GM19395 (cell line): ENCODE measurements around the gene S100A8.
"Not testable (repeated sequence)": the region's sequence is repeated elsewhere in the genome, so short reads cannot be mapped to it uniquely, and the experiment has no call there.

Source experiments
- ATAC-seq: cut with Tn5 transposase; IDR thresholded peaks from one replicate; pipeline ENCODE4 v1.9.1; 2021; ENCODE audit warnings: mild to moderate bottlenecking, moderate library complexity; ENCODE audit not compliant: unreplicated experiment

The S100A8 gene

DNA sequence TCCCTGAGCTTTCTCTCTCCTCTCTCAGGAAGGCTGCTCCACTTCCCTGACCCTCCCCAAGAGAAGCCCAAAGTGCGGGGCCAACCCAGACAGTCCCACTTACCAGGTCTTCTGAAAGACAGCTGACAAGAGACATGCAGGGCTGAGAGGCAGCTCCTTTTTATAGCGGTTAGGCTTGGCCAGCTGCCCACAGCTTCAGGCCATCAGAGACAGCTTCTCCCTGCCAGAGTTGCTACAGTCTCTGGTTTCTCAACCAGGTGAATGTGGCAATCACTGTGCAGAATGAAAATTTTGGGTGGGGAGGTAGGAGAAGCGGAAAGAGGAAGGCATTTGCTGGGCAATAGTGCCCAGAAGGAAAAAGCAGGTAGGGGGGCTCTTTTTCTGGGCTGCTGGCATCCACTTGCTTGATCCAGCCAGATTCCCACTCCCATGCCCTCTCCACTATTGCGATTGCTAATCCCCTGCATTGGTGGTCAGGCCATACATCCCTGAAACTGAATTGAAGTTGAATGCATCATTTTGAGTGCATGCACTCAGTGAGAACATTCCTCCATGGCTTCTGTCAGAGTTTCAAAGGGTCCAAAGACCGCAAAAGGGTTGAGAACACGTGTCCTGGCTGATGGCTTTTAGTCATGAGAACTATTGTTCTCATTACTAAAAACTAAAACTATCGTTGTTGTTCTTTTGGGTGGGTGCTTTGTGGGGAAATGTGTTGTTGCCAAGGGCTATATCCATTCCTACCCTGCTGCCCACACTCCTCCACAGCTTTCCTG lies at the start of gene S100A8:
S100A8 (minus strand) TSS at position 136 of the 773 bp plus-strand sequence. CDS start 538 bp downstream, outside the sequence.
- no peak for ATAC-seq

DNA sequence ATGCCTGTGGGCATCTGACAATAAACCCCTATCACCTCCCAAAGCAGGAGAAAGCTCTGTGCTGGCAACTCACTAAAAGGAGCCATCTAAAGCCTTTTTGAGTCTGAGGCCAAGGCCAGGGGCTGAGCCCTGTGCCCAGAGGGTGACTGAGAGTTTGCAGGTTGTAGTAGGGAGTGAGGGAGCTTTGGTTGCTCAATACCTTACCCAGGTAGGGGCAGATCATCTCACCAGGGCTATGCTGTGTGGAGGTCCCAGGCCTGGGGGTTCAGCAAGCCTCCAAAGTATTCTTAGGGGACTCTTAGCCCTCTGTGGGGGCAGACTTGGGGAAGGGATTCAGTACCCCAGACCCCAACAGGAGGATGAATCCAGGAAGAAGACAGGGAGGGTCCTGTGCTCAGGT lies 48.4 kb upstream of the S100A8 start:
- ATAC-seq = no peak

DNA sequence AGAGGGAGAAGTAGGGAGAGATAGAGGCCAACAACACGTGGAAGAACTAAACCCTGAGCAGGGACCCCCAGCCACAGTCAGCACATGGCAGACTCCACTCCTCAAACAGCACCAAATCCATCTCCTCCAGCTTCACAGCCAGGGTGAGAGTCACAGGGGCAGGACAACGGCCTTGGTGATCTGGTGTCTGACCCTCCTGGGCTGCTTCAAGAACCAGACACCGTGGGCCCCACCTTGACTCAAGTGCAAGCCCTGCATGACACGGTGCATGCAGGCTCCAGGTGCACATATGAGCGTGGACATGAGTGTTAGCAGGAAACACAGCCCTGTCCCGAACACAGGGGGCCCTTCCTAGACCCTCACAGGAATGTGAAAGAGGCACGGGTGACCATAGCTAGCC lies 47.7 kb upstream of the S100A8 start:
- ATAC-seq = no peak

DNA sequence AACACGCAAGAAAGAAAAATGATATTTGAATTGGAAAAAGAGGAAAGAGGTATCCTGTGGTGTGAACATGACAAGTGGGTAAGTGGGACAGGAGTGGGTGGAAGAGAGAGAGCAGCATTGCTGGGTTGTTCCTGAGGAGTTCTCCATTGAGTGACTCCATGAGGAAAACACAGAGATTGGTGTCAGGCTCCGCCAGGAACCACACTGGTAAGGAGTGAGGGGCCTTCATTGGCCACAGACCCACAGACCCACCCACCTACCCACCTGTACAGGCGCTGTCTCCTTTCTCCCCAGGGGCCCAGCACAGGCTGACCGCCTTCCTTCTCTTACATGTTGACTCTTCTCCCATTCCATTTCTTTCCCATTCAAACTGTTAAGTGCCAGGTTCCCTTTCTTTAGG lies 46.4 kb upstream of the S100A8 start:
- ATAC-seq = no peak

DNA sequence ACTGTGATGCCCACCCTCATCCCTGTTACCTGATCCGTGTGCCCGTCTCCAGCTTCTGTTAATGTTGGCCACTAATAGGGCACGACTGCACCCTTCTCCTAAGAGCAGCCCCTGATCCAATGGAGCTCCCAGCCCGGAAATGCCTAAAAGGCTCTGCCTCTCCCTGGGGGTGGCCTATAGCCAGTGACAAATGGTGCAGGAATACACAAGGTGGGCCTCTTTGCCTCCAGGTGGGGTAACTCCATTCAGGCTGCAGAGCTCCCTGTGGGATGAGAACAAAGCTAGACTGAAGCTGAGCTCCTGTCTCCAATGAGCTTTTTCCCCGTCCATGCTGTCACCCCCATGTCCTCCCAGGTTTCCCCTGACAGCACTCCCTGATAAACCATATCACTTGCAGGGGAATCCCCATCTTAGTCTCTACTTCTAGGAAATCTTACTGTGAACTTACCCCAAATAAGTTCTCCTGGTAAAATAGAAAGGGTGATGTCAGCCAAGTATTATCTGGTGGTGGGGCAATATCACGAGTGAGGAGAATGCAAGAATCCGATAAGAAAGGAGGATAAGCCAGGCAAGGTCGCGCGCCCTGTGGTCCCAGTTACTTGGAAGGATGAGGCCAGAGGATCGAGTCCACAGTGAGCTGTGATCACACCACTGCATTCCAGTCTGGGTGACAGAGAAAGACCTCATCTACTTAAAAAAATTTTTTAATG lies 44.0 kb upstream of the S100A8 start:
- no peak for ATAC-seq

DNA sequence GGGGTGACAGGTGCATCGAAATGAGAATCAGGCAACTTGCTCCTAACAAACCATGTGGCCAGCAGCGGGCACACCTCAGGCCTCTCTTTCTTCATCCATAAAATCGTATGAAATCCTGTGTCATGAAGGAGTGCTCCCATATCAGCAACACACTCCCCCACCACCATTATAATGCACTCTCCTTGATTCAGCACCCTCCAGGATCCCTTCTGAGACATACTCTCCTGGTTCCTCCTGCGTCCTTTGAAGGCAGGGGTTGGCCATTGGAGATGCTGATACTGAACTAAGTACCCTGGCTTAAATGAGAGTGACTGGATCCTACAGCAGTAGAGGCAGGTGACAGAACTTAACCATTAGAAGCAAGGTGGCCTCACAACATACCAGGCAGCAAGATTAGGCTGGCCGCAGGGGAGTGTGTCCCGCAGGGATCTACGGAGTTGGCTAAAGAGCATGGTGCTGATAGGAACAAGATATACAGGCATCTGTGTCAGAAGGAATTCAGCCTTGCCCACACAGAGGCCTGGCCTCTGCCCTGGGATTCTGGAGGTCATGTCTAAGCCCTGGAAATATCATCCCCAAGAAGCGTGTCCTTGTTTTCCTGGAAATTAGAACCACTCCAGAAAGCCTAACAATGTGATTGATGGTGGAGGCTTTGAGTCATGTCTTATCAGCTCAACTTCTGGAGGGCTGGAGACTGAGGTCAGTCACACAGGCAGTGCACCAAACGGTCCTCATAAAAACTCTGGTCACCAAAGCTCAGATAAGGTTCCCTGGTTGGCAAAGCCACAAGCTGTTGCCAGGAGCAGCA lies 42.2 kb upstream of the S100A8 start:
- ATAC-seq = no peak

DNA sequence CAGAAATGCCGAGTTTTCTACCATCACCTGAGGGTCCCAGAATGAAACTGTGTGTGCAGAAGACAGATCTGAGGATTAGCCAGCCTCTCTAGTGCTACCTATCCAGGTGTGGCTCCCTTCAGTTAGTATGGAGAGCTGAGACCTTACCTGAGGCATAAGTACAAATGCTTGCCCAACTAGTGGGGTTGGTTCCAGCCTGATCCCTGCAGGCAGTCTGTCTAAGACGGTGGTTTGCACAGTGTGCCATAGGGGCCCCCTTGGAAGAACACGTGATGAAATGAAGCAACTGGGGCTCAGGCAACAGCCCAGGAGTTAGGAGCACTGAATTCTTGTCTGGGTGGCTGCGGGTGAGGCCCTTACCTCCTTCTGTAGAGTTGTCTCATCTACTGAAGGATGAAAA lies 41.1 kb upstream of the S100A8 start:
- ATAC-seq = no peak

DNA sequence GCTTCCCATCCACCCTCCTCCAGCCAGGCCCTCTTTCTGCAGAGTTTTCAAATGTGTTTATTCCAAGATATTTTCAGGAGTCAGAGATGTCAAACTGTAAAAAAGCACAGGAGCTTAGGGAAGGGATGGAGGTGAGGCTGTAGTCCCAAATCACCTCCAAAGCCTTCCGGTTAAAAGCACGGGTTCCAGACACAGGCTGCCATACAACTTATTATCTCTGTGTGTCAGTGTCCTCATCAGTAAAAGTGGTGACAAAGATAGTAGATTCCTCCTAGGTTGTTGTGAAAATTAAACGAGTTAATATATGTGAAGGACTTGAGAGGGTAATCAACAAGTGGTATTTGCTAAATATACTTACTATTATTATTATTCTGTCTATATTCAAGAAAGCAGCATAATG lies 40.6 kb upstream of the S100A8 start:
- no peak for ATAC-seq

DNA sequence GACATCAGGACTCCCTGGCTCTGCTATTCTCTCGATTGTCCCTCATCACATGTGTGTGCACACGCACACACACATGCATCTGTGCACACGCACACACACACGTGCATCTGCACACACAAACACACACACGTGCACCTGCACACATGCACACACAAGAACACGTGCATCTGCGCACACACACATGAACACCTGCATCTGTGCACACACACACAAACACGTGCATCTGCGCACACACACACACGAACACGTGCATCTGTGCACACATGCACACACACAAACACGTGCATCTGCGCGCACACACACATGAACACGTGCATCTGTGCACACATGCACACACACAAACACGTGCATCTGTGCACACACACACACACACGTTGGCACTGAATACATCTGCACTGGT lies 40.1 kb upstream of the S100A8 start:
- no peak for ATAC-seq

DNA sequence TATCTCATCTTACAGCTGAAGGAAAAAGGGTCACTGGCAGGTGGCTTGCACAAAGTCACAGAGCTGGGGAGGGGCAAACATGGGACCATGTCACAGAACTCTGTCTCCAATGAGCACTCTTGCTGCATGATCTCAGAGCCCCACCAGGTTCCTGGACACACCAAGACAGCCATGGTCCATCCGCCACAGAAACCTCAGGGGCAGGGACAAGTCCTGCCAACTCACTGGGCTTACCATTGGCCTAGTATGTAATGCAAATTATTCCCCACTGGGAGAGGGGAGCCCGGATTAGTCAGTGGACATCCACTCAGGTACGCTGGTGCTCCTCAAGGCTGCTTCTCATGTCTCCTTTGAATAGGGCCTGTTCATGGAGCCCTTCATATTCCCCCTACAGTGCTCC lies 39.7 kb upstream of the S100A8 start:
- ATAC-seq = no peak

DNA sequence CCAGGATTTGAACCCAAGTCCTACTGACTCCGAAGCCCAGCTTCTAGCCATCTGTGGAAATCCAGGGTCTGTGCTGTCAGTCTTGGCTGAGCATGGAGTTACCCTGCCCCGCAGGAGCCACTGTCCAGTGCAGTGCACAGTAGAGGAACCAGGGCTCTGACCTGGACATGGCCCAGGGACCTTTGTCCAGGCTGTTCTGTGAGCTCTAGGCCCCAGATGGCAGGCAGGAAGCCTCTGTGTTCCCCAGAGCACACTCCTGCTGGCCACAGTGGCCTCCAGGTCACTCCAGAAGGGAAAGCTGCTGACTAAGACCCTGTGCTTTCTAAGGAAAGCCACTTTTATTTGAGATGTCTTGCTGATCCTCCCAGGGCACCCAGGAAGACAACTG lies 39.3 kb upstream of the S100A8 start:
- ATAC-seq = no peak

DNA sequence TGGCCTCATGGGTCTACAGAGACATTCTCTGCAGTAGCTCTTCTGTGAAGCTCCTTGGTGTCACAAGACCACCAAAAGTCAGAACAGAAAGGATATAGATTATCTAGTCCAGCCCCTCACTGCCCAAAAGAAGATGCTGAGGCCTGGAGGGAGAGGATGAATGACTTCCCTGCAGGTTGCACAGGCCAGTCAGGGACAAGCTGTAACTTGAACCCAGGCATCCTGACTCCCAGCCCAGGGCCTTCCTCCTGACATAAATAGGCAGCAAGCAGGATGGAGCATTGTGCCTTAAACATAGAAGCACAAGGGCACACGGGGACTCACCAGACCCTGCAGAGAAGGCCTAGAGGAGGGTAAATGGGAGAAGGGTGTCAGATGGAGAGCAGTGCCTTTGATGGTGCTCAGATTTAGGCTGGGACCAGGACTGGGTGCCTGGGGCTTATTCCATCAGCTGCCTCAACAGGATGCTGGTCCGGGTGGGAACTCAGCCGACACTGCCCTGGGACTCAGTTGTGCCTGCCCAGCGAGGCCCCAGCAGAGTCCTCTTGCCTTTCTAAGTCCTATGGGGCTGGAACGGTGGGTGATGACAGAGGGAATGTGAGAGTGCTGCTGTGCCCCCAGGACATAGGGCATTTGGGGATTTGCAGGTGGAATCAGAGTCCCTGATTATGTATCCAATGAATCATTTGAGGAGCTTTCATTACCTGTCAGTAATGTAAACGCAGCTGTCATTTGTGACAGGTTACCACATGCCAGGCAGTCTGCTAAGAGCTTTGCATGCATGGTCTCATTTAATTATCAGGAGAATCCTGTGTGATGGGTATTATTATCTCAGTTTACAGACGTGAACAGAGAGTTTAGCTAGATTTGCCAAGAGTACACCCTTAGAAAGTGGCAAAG lies 38.6 kb upstream of the S100A8 start:
- ATAC-seq = no peak

DNA sequence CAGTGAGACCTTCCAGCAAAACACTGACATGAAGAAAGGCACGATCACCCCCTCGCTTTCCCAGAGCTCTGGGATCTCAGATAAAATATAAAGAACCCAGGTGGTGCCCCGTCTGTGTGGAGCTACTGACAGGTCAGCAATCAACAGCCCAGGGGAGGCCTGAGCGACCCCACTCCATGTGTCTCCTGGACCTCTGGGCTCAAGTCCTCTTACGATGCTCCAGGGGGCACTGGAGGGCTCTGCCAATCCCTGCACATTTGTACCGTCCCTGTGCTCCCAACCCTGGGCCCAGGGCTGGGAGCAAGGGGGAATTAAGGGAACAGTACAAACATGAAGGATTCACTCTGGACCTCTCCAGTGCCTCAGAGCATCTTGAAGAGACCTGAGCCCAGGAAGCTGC lies 37.9 kb upstream of the S100A8 start:
- no peak for ATAC-seq

DNA sequence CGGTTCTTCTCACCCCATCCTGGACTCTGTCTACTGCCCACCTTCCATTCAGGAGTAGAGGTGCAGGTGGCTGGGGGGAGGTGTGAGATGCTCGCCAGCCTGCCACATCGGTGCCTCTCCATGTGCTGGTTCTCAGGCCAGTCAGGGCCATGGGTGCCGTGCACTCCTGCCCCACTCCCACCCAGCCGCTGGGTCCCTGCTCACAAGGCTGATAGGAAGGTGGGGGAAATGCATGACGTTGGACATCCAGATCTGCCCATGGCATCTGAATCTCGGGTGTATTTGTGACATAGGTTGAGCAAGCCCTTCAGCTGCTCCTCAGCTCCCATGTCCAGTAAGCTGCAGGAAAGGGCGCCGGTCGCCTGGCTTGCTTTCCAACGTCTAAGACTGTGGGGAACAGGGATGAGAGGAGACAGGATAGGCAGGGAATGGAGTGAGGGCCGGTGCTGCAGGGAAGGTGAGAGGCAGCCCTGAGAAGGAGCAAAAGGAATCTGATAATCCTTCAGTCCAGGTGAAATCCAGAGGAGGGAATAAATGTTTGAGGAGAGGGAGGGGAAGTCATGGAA lies 37.3 kb upstream of the S100A8 start:
- no peak for ATAC-seq

DNA sequence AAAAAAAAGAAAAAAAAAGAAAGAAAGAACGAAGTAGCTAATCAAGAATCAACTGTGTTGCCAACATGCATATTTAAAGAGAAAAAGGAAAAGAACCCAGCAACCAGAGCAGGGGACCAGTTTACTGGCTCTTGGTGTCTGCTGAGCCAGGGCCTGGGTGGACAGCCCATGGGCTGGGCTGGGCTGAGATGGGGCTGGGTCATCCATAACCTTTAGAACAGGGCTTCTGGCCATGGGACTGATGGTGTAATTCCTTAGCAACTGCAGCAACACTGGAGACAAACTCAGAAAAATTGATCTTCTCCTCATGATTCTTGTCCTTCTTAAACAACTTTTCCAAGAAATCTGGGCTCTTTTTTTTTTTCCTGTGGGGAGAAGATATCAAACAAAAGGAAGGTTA lies 35.9 kb upstream of the S100A8 start:
- ATAC-seq = no peak

DNA sequence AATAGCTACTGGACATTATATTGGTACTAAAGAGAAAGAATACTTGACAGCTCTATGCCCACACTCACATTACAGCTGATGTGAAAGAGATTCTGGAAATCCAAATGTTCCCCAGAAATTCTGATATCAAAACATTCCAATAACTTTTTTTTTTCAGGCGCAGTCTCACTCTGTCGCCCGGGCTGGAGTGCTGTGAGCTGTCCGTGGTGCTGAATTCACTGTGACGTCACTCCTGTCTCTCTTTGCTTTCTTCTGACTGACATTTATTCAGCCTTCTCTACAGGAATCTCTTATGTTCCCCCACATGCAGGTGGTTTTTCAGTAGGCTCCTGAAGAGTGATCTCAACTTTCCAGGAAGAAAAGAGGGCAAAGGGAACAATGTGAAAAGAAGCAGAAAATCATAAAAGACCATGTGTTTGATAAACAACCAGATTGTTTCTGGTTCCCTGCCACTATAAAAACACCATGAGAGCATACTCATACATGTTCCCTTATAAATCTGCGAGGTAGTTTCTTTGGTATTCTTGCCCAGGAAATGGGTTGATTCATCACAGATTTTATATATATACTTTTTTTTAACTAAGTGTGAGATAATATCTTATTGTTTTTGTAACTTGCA lies 31.7 kb upstream of the S100A8 start:
- no peak for ATAC-seq

DNA sequence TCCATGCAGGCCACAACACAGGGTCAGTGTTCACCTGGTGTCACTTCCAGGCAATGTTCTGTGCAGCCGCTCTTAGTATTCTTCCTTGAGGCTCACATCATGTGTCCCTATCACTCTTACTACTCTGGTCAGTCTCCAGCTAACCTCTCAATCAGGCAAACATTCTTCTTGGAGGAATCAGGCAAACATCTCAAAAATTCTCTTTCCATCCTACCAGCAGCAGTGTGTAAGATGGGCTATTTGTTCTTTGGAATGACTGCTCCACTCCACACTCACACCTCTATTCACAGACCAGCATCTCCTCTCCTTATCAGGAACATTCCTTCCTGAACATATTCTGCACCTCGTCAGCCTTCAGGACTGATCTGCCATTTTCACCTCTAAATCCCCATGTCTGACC lies 29.4 kb upstream of the S100A8 start:
- ATAC-seq = no peak

DNA sequence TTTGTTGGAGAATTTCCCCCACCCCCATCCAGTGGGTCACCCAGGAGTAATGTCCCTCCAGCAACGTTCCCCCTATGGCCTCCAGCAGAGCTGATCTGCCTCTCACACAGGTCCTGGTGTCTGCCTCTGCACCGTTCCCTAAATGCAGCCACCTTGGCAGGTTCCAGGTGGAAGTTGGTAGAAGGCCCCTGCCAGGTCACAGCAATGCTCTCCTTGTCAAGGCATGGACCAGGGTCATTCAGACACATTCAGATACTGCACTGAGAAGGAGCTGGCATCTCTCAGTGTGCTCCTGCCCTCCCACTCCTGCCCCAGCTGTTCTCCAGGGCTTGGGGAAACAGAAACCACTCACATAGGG lies 28.5 kb upstream of the S100A8 start:
- not testable (repeated sequence) for ATAC-seq

DNA sequence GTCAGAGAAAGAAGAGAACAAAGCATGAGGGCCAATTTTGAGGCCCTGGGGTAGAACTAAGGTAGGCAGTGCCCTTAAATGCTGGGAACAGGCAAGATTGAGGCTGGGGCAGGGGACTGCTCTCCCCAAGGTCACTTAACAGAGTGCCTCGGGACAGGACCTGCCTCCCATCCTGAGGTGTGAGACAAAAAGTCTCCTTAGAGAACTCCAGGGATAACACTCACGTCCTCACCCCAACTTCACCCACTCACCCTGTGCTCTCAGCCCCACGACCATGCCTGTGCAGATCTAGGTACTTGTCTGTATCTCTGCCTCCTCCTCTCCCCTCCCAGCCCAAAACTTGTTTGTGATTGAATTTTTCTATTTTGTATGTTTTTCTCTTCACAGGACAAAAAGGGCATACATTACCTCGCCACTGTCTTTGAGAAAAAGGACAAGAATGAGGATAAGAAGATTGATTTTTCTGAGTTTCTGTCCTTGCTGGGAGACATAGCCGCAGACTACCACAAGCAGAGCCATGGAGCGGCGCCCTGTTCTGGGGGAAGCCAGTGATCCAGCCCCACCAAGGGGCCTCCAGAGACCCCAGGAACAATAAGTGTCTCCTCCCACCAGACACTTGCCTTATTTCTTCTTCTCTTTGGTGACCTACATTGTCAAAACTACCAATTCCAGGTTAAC lies 28.0 kb upstream of the S100A8 start:
- ATAC-seq = not testable (repeated sequence)
